ENCODE results near the gene PCP4. TPM values are rescaled to one million over a fixed set of nuclear protein-coding genes. Genes with fewer than 3 reads are reported as not detected.

PCP4 gene
- total and polyA plus RNA-seq, 9 of the 15 experiments (the other 6 are each of a cell fraction or from before 2014, with no cell fraction given): not detected

DNA sequence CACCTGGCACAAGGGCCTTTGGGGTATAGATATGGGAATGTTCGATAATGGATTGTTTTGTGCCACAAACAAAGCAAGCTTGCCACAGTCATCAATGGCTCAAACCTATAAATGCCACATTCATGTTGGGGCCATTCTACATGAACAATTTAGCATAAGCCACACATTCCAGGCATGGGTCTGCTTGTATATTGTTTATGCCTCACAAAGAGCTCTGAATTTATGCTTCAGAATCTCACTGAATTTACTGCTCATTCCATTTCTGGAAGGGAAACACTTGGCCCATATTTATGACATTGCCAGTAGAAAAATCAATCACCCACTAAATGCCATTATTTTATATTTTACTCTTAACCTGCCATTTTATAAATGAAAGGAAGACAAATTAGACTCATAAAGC lies 6.4 kb downstream of the PCP4 start:
- H3K36me3 ChIP-seq (ENCODE audit: control insufficient read depth, insufficient read depth, low read length): no peaks in the 10 kb centered on the region
- 0% methylated on average over 1 of the region's 1 CpG for WGBS (ENCODE audit: insufficient coverage, low coverage, missing lambda C conversion rate)
- BruUV-seq (replicated peaks): no TSS peak
- no peaks in the 10 kb centered on the region for H3K79me2 ChIP-seq (ENCODE audit: control insufficient read depth, insufficient read depth, low read length)
- H4K20me1 ChIP-seq (replicated peaks; ENCODE audit: control insufficient read depth, insufficient read depth, low read length): no peaks in the 10 kb centered on the region
- no peaks in the 10 kb centered on the region for H3K4me1 ChIP-seq (replicated peaks in 1 of 2; ENCODE audit: control insufficient read depth in 2 of 2, insufficient read depth in 2 of 2, low read length in 2 of 2)
- intact Hi-C loops (cut with micrococcal nuclease) (no loop called here), in situ Hi-C loops (cut with MboI) (no loop called here)
- ChIA-PET POLR2A (interaction anchor here (1.3 kb wide), 1 partner anchor 12 kb away, joined by 5 read pairs; no protein-coding TSS in a partner anchor), CTCF (ENCODE audit: low intra/inter-chr PET ratio) (no interaction called here)
- DNase-seq (ENCODE audit: extremely low read depth in 1 of 4, low spot score in 3 of 4) (no peak), FAIRE-seq (no peak), ATAC-seq (no peak)
- no peaks in the 10 kb centered on the region for H3K9me3 ChIP-seq (replicated peaks; ENCODE audit: control insufficient read depth, insufficient read depth, low read depth, low read length)
- H2AFZ ChIP-seq (ENCODE audit: low read depth, low read length): no peak overlapping the region
- no peak overlapping the region for H3K9ac ChIP-seq (ENCODE audit: insufficient read depth in 1 of 2, low read depth in 2 of 2, low read length in 2 of 2)
- no peak for TF ChIP-seq STAG1 (CRISPR knock-in tag; IDR thresholded peaks at IDR 0.05; ENCODE audit: borderline replicate concordance)
- TF ChIP-seq TBP (optimal IDR thresholded peaks at IDR 0.05; ENCODE audit: low read depth, low read length): no peak
- no peak for TF ChIP-seq ARHGAP35 (IDR thresholded peaks at IDR 0.05; ENCODE audit: partially characterized antibody)
- no peak for TF ChIP-seq ZFX (CRISPR knock-in tag; IDR thresholded peaks at IDR 0.05)
- TF ChIP-seq, protein P1, sequence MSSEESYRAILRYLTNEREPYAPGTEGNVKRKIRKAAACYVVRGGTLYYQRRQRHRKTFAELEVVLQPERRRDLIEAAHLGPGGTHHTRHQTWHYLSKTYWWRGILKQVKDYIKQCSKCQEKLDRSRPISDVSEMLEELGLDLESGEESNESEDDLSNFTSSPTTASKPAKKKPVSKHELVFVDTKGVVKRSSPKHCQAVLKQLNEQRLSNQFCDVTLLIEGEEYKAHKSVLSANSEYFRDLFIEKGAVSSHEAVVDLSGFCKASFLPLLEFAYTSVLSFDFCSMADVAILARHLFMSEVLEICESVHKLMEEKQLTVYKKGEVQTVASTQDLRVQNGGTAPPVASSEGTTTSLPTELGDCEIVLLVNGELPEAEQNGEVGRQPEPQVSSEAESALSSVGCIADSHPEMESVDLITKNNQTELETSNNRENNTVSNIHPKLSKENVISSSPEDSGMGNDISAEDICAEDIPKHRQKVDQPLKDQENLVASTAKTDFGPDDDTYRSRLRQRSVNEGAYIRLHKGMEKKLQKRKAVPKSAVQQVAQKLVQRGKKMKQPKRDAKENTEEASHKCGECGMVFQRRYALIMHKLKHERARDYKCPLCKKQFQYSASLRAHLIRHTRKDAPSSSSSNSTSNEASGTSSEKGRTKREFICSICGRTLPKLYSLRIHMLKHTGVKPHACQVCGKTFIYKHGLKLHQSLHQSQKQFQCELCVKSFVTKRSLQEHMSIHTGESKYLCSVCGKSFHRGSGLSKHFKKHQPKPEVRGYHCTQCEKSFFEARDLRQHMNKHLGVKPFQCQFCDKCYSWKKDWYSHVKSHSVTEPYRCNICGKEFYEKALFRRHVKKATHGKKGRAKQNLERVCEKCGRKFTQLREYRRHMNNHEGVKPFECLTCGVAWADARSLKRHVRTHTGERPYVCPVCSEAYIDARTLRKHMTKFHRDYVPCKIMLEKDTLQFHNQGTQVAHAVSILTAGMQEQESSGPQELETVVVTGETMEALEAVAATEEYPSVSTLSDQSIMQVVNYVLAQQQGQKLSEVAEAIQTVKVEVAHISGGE (CRISPR knock-in tag; IDR thresholded peaks at IDR 0.05): no peak
- TF ChIP-seq RBM39 (optimal IDR thresholded peaks at IDR 0.05; ENCODE audit: low read depth, low read length): no peak
- TF ChIP-seq, protein P2, sequence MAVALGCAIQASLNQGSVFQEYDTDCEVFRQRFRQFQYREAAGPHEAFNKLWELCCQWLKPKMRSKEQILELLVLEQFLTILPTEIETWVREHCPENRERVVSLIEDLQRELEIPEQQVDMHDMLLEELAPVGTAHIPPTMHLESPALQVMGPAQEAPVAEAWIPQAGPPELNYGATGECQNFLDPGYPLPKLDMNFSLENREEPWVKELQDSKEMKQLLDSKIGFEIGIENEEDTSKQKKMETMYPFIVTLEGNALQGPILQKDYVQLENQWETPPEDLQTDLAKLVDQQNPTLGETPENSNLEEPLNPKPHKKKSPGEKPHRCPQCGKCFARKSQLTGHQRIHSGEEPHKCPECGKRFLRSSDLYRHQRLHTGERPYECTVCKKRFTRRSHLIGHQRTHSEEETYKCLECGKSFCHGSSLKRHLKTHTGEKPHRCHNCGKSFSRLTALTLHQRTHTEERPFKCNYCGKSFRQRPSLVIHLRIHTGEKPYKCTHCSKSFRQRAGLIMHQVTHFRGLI (CRISPR knock-in tag; IDR thresholded peaks at IDR 0.05): no peak
- no peak for TF ChIP-seq PTTG1 (tag; IDR thresholded peaks at IDR 0.05; ENCODE audit: low read depth)
- no peak for TF ChIP-seq MTA3 (IDR thresholded peaks at IDR 0.05; ENCODE audit: borderline replicate concordance)
- no peak for TF ChIP-seq SRSF3 (IDR thresholded peaks at IDR 0.05; ENCODE audit: insufficient read depth, low read length)
- TF ChIP-seq ZKSCAN8 (CRISPR knock-in tag; IDR thresholded peaks at IDR 0.05): no peak
- H3K27ac ChIP-seq (ENCODE audit: extremely low read depth, low read depth, low read length): no peak overlapping the region
- H3K27me3 ChIP-seq (ENCODE audit: control insufficient read depth in 2 of 2, insufficient read depth in 2 of 2, low read length in 2 of 2): peaks cover 0 to 4% of the 10 kb centered on the region in 2 experiments; a peak in 1 of 5 replicates
- H3K4me2 ChIP-seq (ENCODE audit: insufficient read depth, low read length): no peak overlapping the region
- H3K9me1 ChIP-seq (ENCODE audit: control insufficient read depth, insufficient read depth, low read length): no peaks in the 10 kb centered on the region
- H3K4me3 ChIP-seq: no peak overlapping the region

Measured in K562 (cell line).